HEK293T (cell line): ENCODE results near the gene APBA1.

Source experiments
- CTCF ChIA-PET: fragments of 350-600 bp; formaldehyde crosslinking; extraction: SDS; loops from one replicate; lab custom pipeline; 2021; ENCODE audit warnings: antibody characterized with exemption, inconsistent platforms; lab: Yijun Ruan, JAX
- POLR2A ChIA-PET: fragments of 350-600 bp; formaldehyde crosslinking; extraction: SDS; loops from one replicate; lab custom pipeline; 2020; ENCODE audit warnings: antibody characterized with exemption, inconsistent platforms; lab: Yijun Ruan, JAX
- DNase-seq: peaks from one replicate; pipeline ENCODE4 v3.0.0; 2012; ENCODE audit warnings: mixed read lengths; ENCODE audit errors: extremely low spot score
- ARNT ChIP-seq: fragments of 450-650 bp; IDR thresholded peaks from 2 replicates; pipeline ENCODE4 v1.6.1; 2017; ENCODE audit warnings: mild to moderate bottlenecking
- BHLHE40 ChIP-seq: fragments of 450-650 bp; IDR thresholded peaks from 2 replicates; pipeline ENCODE4 v1.6.1; 2016; ENCODE audit warnings: mild to moderate bottlenecking, moderate library complexity, borderline replicate concordance
- CTBP1 ChIP-seq: fragments of 450-650 bp; IDR thresholded peaks from 2 replicates; pipeline ENCODE4 v1.6.1; 2016; ENCODE audit warnings: borderline replicate concordance
- ELF4 ChIP-seq: fragments of 450-650 bp; IDR thresholded peaks from 2 replicates; pipeline ENCODE4 v1.6.1; 2017; ENCODE audit warnings: antibody characterized with exemption
- FOXA1 ChIP-seq: fragments of 450-650 bp; IDR thresholded peaks from 2 replicates; pipeline ENCODE4 v1.6.1; 2016; ENCODE audit warnings: mild to moderate bottlenecking
- FOXK2 ChIP-seq: fragments of 450-650 bp; IDR thresholded peaks from 2 replicates; pipeline ENCODE4 v1.6.1; 2016; ENCODE audit warnings: mild to moderate bottlenecking
- FOXM1 ChIP-seq: fragments of 450-650 bp; IDR thresholded peaks from 2 replicates; pipeline ENCODE4 v1.6.1; 2017; ENCODE audit warnings: mild to moderate bottlenecking, borderline replicate concordance
- HDGF ChIP-seq: fragments of 450-650 bp; IDR thresholded peaks from 2 replicates; pipeline ENCODE4 v1.6.1; 2017; ENCODE audit warnings: antibody characterized with exemption, borderline replicate concordance
- L3MBTL2 ChIP-seq: fragments of 450-650 bp; conservative IDR thresholded peaks from 2 replicates; pipeline ENCODE4 v1.6.1; 2016; ENCODE audit warnings: mild to moderate bottlenecking
- LEF1 ChIP-seq: fragments of 450-650 bp; IDR thresholded peaks from 2 replicates; pipeline ENCODE4 v1.6.1; 2017; ENCODE audit warnings: mild to moderate bottlenecking, borderline replicate concordance
- NFRKB ChIP-seq: fragments of 450-650 bp; IDR thresholded peaks from 2 replicates; pipeline ENCODE4 v1.6.1; 2016; ENCODE audit warnings: mild to moderate bottlenecking, moderate library complexity
- PKNOX1 ChIP-seq: fragments of 450-650 bp; IDR thresholded peaks from 2 replicates; pipeline ENCODE4 v1.6.1; 2016
- SP1 ChIP-seq: fragments of 450-650 bp; IDR thresholded peaks from 2 replicates; pipeline ENCODE4 v1.6.1; 2017
- SUZ12 ChIP-seq: fragments of 450-650 bp; IDR thresholded peaks from 2 replicates; pipeline ENCODE4 v1.6.1; 2016; ENCODE audit warnings: mild to moderate bottlenecking
- TARDBP ChIP-seq: fragments of 450-650 bp; IDR thresholded peaks from 2 replicates; pipeline ENCODE4 v1.6.1; 2016
- ZNF384 ChIP-seq: fragments of 450-650 bp; IDR thresholded peaks from 2 replicates; pipeline ENCODE4 v1.6.1; 2016

Gene APBA1

GRCh38 chr9:69476797-69477196, 195.4 kb downstream of the APBA1 start:
- TF ChIP-seq TARDBP (no peak), PKNOX1 (no peak), BHLHE40 (no peak), CTBP1 (no peak), ARNT (no peak), SP1 (no peak), FOXK2 (no peak), ELF4 (no peak), L3MBTL2 (no peak), FOXA1 (no peak), FOXM1 (no peak), SUZ12 (no peak), LEF1 (no peak), HDGF (no peak), ZNF384 (no peak), NFRKB (no peak)
- POLR2A ChIA-PET, result no interaction called here
- DNase-seq, result no peak
- CTCF ChIA-PET, result interaction anchor here (0.6 kb wide), 1 partner anchor 92 kb away, joined by 3 read pairs; no protein-coding TSS in a partner anchor

- no peak for DNase-seq
- CTCF ChIA-PET, result interaction anchor here (0.6 kb wide), 1 partner anchor 93 kb away, joined by 3 read pairs; no protein-coding TSS in a partner anchor
- POLR2A ChIA-PET, result no interaction called here
- TF ChIP-seq SUZ12 (no peak), L3MBTL2 (no peak), CTBP1 (no peak), ARNT (no peak), LEF1 (no peak), PKNOX1 (no peak), ZNF384 (no peak), HDGF (no peak), FOXK2 (no peak), BHLHE40 (no peak), ELF4 (no peak), FOXM1 (no peak), NFRKB (no peak), TARDBP (no peak), SP1 (no peak), FOXA1 (no peak)
Measured at GRCh38 chr9:69476016-69476415, 196.2 kb downstream of the APBA1 start.

GRCh38 chr9:69474821-69475220, 197.3 kb downstream of the APBA1 start:
- ChIA-PET CTCF (interaction anchor here (0.6 kb wide), 1 partner anchor 26 kb away, joined by 3 read pairs; no protein-coding TSS in a partner anchor), POLR2A (no interaction called here)
- DNase-seq, result no peak
- no peak for TF ChIP-seq L3MBTL2
- no peak for TF ChIP-seq ZNF384
- no peak for TF ChIP-seq SUZ12
- no peak for TF ChIP-seq HDGF
- TF ChIP-seq TARDBP, result no peak
- TF ChIP-seq FOXM1, result no peak
- TF ChIP-seq BHLHE40, result no peak
- TF ChIP-seq ELF4, result no peak
- no peak for TF ChIP-seq LEF1
- TF ChIP-seq FOXA1, result no peak
- TF ChIP-seq FOXK2, result no peak
- TF ChIP-seq SP1, result no peak
- no peak for TF ChIP-seq PKNOX1
- TF ChIP-seq ARNT, result no peak
- TF ChIP-seq NFRKB, result no peak
- TF ChIP-seq CTBP1, result no peak

- no peak for TF ChIP-seq NFRKB
- TF ChIP-seq ARNT, result no peak
- TF ChIP-seq BHLHE40, result no peak
- ChIA-PET POLR2A (no interaction called here), CTCF (no interaction called here)
- DNase-seq, result no peak
Measured at GRCh38 chr9:69472101-69472620, 200.0 kb downstream of the APBA1 start.

GRCh38 chr9:69471433-69471832, 200.7 kb downstream of the APBA1 start:
- TF ChIP-seq FOXM1, result no peak
- TF ChIP-seq HDGF, result no peak
- no peak for TF ChIP-seq SUZ12
- TF ChIP-seq ELF4, result no peak
- no peak for TF ChIP-seq PKNOX1
- CTCF ChIA-PET, result no interaction called here
- POLR2A ChIA-PET, result no interaction called here
- DNase-seq, result no peak
